Measurements from ENCODE around the gene RABGAP1L.
A peak's percentile ranks its signal among the peaks of the same experiment; 100 is the strongest.

- no peak for TF ChIP-seq USF1 (IDR thresholded peaks at IDR 0.05; ENCODE audit: borderline replicate concordance, extremely low read length, insufficient read depth, low read depth, low read length)
- TF ChIP-seq CTCF (IDR thresholded peaks at IDR 0.05 in 2 of 3, conservative IDR thresholded peaks at IDR 0.05 in 1 of 3; ENCODE audit: control insufficient read depth in 2 of 3, extremely low read depth in 1 of 3, insufficient read depth in 1 of 3, low read depth in 3 of 3, low read length in 3 of 3): no peak
- TF ChIP-seq PBX3 (IDR thresholded peaks at IDR 0.05; ENCODE audit: insufficient replicate concordance, low read depth, low read length): no peak
- no peak for TF ChIP-seq GABPA (IDR thresholded peaks at IDR 0.05; ENCODE audit: low read depth)
- TF ChIP-seq POLR2A (IDR thresholded peaks at IDR 0.05; ENCODE audit: low read depth, low read length): peak; percentile 96
- no peak for TF ChIP-seq ASH2L (IDR thresholded peaks at IDR 0.05; ENCODE audit: borderline replicate concordance, low read depth)
- no peak for TF ChIP-seq ZNF24 (IDR thresholded peaks at IDR 0.05)
Measured at GRCh38 chr1:174159252-174160108, at the start of gene RABGAP1L.

Data from GM12878 (cell line).